Mesothelial cell of epicardium (in vitro differentiated cells): Measurements from ENCODE around the gene INHBE. TPM values are rescaled to one million over a fixed set of nuclear protein-coding genes. Genes with fewer than 3 reads are reported as not detected.
"Not testable (repeated sequence)": the region's sequence is repeated elsewhere in the genome, so short reads cannot be mapped to it uniquely, and the experiment has no call there.

Experiments
- DNase-seq, 2 experiments: peaks; one replicate each; pipeline ENCODE4 v3.0.0; 2021; ENCODE audit warnings: low spot score in 2 of 2; ENCODE audit not compliant: unreplicated experiment in 2 of 2
- H3K27ac Mint-ChIP-seq: 2 replicates; pipeline ENCODE4 v1.8.0; 2021; ENCODE audit warnings: mixed read lengths
- H3K27me3 Mint-ChIP-seq: 2 replicates; pipeline ENCODE4 v1.8.0; 2021; ENCODE audit warnings: low read depth, mixed read lengths
- H3K36me3 Mint-ChIP-seq: 2 replicates; pipeline ENCODE4 v1.8.0; 2021; ENCODE audit warnings: mixed read lengths
- H3K4me1 Mint-ChIP-seq: 2 replicates; pipeline ENCODE4 v1.8.0; 2021; ENCODE audit warnings: mixed read lengths
- H3K4me3 Mint-ChIP-seq: 2 replicates; pipeline ENCODE4 v1.8.0; 2021; ENCODE audit warnings: mild to moderate bottlenecking, moderate library complexity, mixed read lengths
- H3K9me3 Mint-ChIP-seq: 2 replicates; pipeline ENCODE4 v1.8.0; 2021; ENCODE audit warnings: mixed read lengths
- CTCF ChIP-seq: fragments of 200-600 bp; sonication (generic); IDR thresholded peaks from one replicate; pipeline ENCODE4 v1.5.0; 2021; ENCODE audit warnings: antibody characterized with exemption; ENCODE audit not compliant: unreplicated experiment
- total RNA-seq: library from RNA; stranded (reverse); gene quantifications from 3 replicates; pipeline ENCODE4 v1.2.1, GENCODE V29; 2021

Gene INHBE
- total RNA-seq, 1 donor from 2014 or later = 0.09 TPM

GRCh38 chr12:57496822-57497221 lies 41.7 kb downstream of the INHBE start:
- Mint-ChIP-seq H3K9me3 (peaks cover 4% of the 10 kb centered on the region), H3K4me1 (no peaks in the 10 kb centered on the region), H3K4me3 (no peak overlapping the region), H3K36me3 (peaks cover 48% of the 10 kb centered on the region), H3K27me3 (no peaks in the 10 kb centered on the region), H3K27ac (no peak overlapping the region)
- no peak for DNase-seq
- no peak for TF ChIP-seq CTCF

- Mint-ChIP-seq H3K36me3 (peaks cover 53% of the 10 kb centered on the region), H3K27ac (no peak overlapping the region), H3K4me1 (no peaks in the 10 kb centered on the region), H3K9me3 (peaks cover 4% of the 10 kb centered on the region), H3K27me3 (no peaks in the 10 kb centered on the region), H3K4me3 (no peak overlapping the region)
- no peak for TF ChIP-seq CTCF
- no peak for DNase-seq
Measured at GRCh38 chr12:57497223-57498131, 42.4 kb downstream of the INHBE start.

- Mint-ChIP-seq H3K4me3 (no peak overlapping the region), H3K27ac (no peak overlapping the region), H3K4me1 (no peaks in the 10 kb centered on the region), H3K9me3 (peaks cover 4% of the 10 kb centered on the region), H3K36me3 (peaks cover 51% of the 10 kb centered on the region), H3K27me3 (no peaks in the 10 kb centered on the region)
- no peak for TF ChIP-seq CTCF
- no peak for DNase-seq
Measured at GRCh38 chr12:57498132-57498502, 43.0 kb downstream of the INHBE start.

- H3K36me3 Mint-ChIP-seq = peaks cover 52% of the 10 kb centered on the region
- TF ChIP-seq CTCF = no peak
Measured at GRCh38 chr12:57498571-57498970, 43.5 kb downstream of the INHBE start.

GRCh38 chr12:57500213-57500612 lies 45.1 kb downstream of the INHBE start:
- H3K4me1 Mint-ChIP-seq = no peaks in the 10 kb centered on the region

More at GRCh38 chr12:57498571-57498970, 43.5 kb downstream of the INHBE start:
- Mint-ChIP-seq H3K9me3 (peaks cover 4% of the 10 kb centered on the region), H3K27ac (no peak overlapping the region), H3K27me3 (no peaks in the 10 kb centered on the region), H3K4me1 (no peaks in the 10 kb centered on the region), H3K4me3 (no peak overlapping the region)
- DNase-seq = no peak

GRCh38 chr12:57502311-57502969 lies 47.3 kb downstream of the INHBE start:
- H3K9me3 Mint-ChIP-seq, DNase-seq, H3K4me1 Mint-ChIP-seq, H3K27me3 Mint-ChIP-seq, H3K27ac Mint-ChIP-seq, H3K4me3 Mint-ChIP-seq: not testable (repeated sequence)
- peaks cover 60% of the 10 kb centered on the region for H3K36me3 Mint-ChIP-seq

More at GRCh38 chr12:57500213-57500612, 45.1 kb downstream of the INHBE start:
- Mint-ChIP-seq H3K4me3 (no peak overlapping the region), H3K9me3 (peaks cover 4% of the 10 kb centered on the region), H3K36me3 (peaks cover 57% of the 10 kb centered on the region), H3K27me3 (no peaks in the 10 kb centered on the region), H3K27ac (no peak overlapping the region)
- no peak for DNase-seq
- no peak for TF ChIP-seq CTCF

- H3K4me3 Mint-ChIP-seq, H3K4me1 Mint-ChIP-seq, H3K27me3 Mint-ChIP-seq, H3K9me3 Mint-ChIP-seq, DNase-seq, H3K27ac Mint-ChIP-seq: not testable (repeated sequence)
- H3K36me3 Mint-ChIP-seq = peaks cover 44% of the 10 kb centered on the region
Measured at GRCh38 chr12:57506541-57506940, 51.4 kb downstream of the INHBE start.
